Osteocyte (in vitro differentiated cells): ENCODE data around the gene FBXL16. TPM values are rescaled to one million over a fixed set of nuclear protein-coding genes. Genes with fewer than 3 reads are reported as not detected.

Source experiments
- DNase-seq: peaks from one replicate; pipeline ENCODE4 v3.0.0; 2021; ENCODE audit warnings: mixed read lengths; ENCODE audit not compliant: unreplicated experiment; ENCODE audit errors: extremely low spot score
- H3K27ac Mint-ChIP-seq: one replicate; pipeline ENCODE4 v1.8.0; 2021; ENCODE audit warnings: mild to moderate bottlenecking, mixed read lengths; ENCODE audit not compliant: unreplicated experiment
- H3K27me3 Mint-ChIP-seq: one replicate; pipeline ENCODE4 v1.8.0; 2021; ENCODE audit warnings: mixed read lengths; ENCODE audit not compliant: unreplicated experiment
- H3K36me3 Mint-ChIP-seq: one replicate; pipeline ENCODE4 v1.8.0; 2021; ENCODE audit warnings: mixed read lengths; ENCODE audit not compliant: unreplicated experiment
- H3K4me1 Mint-ChIP-seq: one replicate; pipeline ENCODE4 v1.8.0; 2021; ENCODE audit warnings: mixed read lengths; ENCODE audit not compliant: unreplicated experiment
- H3K4me3 Mint-ChIP-seq: one replicate; pipeline ENCODE4 v1.8.0; 2021; ENCODE audit warnings: mild to moderate bottlenecking, moderate library complexity, mixed read lengths; ENCODE audit not compliant: unreplicated experiment
- H3K9me3 Mint-ChIP-seq: one replicate; pipeline ENCODE4 v1.8.0; 2021; ENCODE audit warnings: mixed read lengths; ENCODE audit not compliant: unreplicated experiment
- total RNA-seq: library from RNA; stranded (reverse); gene quantifications from 2 replicates; pipeline ENCODE4 v1.2.1, GENCODE V29; 2021
- TF ChIP-seq, protein P1 (sequence below): fragments of 200-600 bp; sonication (generic); IDR thresholded peaks from 2 replicates; pipeline ENCODE4 v1.5.0; 2021; ENCODE audit warnings: antibody characterized with exemption, mild to moderate bottlenecking, moderate library complexity

FBXL16 gene
- total RNA-seq, 1 donor from 2014 or later: 0.32 TPM

DNA sequence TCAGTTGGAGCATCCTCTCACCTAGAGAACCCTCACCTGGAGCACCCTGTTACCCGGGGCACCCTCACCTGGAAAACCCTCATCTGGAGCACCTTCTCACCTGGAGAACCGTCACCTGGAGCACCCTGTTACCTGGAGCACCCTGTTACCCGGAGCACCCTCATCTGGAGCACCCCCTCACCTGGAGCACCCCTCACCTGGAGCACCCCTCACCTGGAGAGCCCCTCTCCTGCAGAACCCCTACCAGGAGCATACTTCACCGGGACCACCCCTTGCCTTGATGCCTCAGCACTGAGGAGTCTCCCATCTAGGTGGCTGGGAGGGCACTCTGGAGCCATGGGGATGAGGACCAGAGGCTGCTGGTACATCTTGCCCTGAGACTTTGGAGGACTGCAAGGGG is 3.4 kb upstream of the FBXL16 start:
- peaks cover 24% of the 10 kb centered on the region for H3K27me3 Mint-ChIP-seq
- TF ChIP-seq, protein P1, sequence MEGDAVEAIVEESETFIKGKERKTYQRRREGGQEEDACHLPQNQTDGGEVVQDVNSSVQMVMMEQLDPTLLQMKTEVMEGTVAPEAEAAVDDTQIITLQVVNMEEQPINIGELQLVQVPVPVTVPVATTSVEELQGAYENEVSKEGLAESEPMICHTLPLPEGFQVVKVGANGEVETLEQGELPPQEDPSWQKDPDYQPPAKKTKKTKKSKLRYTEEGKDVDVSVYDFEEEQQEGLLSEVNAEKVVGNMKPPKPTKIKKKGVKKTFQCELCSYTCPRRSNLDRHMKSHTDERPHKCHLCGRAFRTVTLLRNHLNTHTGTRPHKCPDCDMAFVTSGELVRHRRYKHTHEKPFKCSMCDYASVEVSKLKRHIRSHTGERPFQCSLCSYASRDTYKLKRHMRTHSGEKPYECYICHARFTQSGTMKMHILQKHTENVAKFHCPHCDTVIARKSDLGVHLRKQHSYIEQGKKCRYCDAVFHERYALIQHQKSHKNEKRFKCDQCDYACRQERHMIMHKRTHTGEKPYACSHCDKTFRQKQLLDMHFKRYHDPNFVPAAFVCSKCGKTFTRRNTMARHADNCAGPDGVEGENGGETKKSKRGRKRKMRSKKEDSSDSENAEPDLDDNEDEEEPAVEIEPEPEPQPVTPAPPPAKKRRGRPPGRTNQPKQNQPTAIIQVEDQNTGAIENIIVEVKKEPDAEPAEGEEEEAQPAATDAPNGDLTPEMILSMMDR: no peak
- H3K36me3 Mint-ChIP-seq: no peaks in the 10 kb centered on the region
- peaks cover 36% of the 10 kb centered on the region for H3K4me1 Mint-ChIP-seq
- H3K9me3 Mint-ChIP-seq: no peaks in the 10 kb centered on the region
- no peak overlapping the region for H3K27ac Mint-ChIP-seq
- DNase-seq: no peak
- no peak overlapping the region for H3K4me3 Mint-ChIP-seq

DNA sequence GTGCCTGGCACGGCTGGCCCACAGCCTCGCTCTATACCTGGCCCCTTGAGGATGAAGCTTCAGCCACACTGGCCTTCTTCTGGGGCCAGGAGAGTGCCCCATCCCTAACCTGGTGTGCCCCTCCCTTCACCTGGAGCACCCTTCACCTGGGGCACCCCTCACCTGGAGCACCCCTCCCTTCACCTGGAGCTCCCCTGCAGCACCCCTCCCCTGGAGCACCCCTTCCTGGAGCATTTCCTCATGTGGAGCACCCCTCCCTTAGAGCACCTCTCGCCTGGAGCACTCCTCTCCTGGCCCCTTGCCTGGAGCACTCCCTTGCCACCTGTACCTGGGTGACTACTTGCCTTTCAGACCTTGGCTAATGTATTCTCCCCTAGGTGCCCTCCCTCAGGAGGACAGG is 2.4 kb upstream of the FBXL16 start:
- peaks cover 28% of the 10 kb centered on the region for H3K27me3 Mint-ChIP-seq
- H3K4me3 Mint-ChIP-seq: no peak overlapping the region
- H3K9me3 Mint-ChIP-seq: no peaks in the 10 kb centered on the region
- H3K27ac Mint-ChIP-seq: no peak overlapping the region
- no peak for DNase-seq
- TF ChIP-seq, protein P1: no peak
- peaks cover 32% of the 10 kb centered on the region for H3K4me1 Mint-ChIP-seq
- no peaks in the 10 kb centered on the region for H3K36me3 Mint-ChIP-seq

DNA sequence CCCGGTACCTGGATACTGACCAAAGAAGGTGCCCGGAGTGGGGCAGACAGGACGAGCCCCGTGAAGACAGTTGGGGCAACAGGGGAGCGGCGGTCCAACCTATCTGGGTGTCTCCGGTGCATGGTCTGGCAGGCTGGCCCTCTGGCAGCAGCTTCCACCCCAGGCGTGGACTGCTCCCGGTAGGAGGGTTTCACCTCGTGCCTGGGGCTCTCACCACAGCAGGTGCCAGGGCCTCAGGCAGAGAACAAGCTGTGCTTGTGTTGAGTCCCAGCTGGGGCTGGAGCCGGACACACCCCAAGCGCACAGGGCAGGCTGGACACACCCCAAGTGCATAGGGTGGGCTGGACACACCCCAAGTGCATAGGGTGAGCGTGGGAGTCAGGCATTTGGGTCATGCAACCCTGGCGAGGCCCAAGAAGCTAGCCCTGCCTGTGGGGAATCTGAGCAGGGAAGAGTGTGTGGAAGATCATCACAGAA is 1.5 kb upstream of the FBXL16 start:
- no peaks in the 10 kb centered on the region for H3K36me3 Mint-ChIP-seq
- DNase-seq: no peak
- TF ChIP-seq, protein P1: no peak
- no peak overlapping the region for H3K4me3 Mint-ChIP-seq
- H3K4me1 Mint-ChIP-seq: peaks cover 27% of the 10 kb centered on the region
- H3K9me3 Mint-ChIP-seq: no peaks in the 10 kb centered on the region
- H3K27ac Mint-ChIP-seq: no peak overlapping the region
- peaks cover 35% of the 10 kb centered on the region for H3K27me3 Mint-ChIP-seq

DNA sequence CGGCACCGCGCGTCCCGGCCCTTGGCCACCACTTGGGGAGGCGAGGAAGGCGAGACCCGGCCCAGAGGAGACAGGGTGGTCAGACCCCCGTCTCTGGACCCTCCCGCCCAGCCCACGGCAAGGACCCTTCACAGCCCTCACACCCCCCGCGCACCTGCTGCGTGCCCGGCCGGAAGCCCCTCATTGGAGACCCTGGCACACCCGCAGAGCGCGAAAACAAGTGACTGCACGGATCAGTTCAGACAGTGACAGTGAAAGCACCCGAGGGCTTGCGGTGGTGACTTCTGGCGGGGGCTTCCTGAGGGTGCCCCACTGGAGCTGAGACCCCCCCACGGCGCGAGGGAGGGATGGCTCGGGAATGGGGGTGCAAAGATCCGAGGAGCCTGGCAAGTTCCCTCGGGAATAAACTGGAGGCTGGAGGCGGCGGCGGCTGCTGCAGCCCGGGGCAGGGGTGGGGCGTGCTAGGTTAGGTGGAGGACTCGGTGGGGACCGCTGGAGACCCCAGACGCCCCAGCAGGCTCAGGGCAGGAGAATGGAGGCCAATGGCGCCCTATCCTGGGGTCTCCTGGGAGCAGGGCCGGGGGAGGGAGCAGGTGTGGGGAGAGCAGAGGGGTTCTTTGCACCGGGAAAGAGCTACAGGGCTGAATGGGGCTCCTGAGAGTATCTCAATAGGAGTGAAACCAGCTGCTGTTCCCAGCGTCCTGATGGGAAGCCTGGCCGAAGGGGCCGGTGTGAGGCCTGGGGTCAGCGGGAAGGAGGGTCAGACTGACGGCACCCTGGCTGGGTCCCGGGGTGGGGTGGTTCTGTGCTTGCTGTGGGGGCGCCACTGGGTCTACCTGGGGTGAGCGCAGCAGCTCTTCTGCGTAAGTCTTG is 824 bp upstream of the FBXL16 start:
- H3K4me3 Mint-ChIP-seq: peak overlapping the region; percentile 47
- H3K36me3 Mint-ChIP-seq: no peaks in the 10 kb centered on the region
- TF ChIP-seq, protein P1: no peak
- H3K27ac Mint-ChIP-seq: no peak overlapping the region
- no peaks in the 10 kb centered on the region for H3K9me3 Mint-ChIP-seq
- H3K4me1 Mint-ChIP-seq: peaks cover 24% of the 10 kb centered on the region
- DNase-seq: no peak
- H3K27me3 Mint-ChIP-seq: peaks cover 41% of the 10 kb centered on the region

DNA sequence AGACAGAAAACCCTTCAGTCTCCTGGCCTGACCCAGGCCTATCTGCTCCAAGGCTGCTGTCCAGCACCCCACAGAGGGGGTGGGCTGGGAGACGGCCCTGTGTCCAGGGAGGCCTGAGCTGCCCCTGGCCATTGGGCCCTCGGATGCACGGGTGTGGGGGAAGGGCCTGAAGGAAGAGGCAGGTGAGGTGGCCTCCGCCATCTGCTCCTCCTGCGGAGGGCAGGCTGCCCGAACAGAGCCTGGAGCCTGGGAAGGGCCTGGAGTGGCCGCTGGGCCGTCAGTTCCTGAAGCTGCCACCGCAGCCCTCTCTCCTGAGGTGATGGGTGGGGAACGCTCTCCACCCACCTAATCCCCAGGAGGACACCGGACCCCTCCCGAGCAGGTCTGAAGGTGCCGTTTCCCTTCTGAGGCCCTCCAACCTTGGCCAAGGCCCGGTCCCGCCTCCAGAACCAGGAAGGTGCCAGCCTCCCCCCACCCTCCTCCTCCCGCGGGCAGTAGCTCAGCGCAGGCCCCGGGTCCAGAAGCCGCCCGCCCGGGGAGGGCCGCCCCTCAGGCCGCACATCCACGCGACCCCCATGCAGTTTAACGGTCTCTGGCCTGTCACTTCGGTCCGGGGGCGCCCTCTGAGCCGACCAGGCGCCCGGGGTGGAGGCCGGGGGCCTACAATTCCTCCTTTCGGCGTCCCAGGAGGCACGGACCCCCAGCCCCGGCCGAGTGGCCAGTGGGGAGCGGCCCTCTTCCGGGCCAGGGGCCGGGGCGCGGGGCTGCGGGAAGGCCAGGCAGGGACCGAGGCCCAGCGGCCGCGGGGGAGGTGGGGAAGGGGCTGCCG is 835 bp downstream of the FBXL16 start:
- no peak overlapping the region for H3K4me3 Mint-ChIP-seq

More for the DNA sequence above, 835 bp downstream of the FBXL16 start:
- Mint-ChIP-seq H3K27me3 (peaks cover 45% of the 10 kb centered on the region), H3K9me3 (no peaks in the 10 kb centered on the region), H3K36me3 (no peaks in the 10 kb centered on the region), H3K27ac (no peak overlapping the region), H3K4me1 (peaks cover 14% of the 10 kb centered on the region)
- no peak for DNase-seq
- TF ChIP-seq, protein P1: no peak
